ENCODE results near the gene LINGO4.

GRCh38 chr1:151837197-151837596, 32.0 kb upstream of the LINGO4 start:
- TF ChIP-seq POLR2A (IDR thresholded peaks at IDR 0.05) (no peak), CTCF (IDR thresholded peaks at IDR 0.05) (no peak)
